HG02610 (cell line): Measurements from ENCODE around the gene ITPR1.

ENCODE experiments used
- ATAC-seq: cut with Tn5 transposase; IDR thresholded peaks from one replicate; pipeline ENCODE4 v1.9.1; 2021; ENCODE audit warnings: mild to moderate bottlenecking, moderate library complexity; ENCODE audit not compliant: unreplicated experiment

ITPR1 gene

DNA sequence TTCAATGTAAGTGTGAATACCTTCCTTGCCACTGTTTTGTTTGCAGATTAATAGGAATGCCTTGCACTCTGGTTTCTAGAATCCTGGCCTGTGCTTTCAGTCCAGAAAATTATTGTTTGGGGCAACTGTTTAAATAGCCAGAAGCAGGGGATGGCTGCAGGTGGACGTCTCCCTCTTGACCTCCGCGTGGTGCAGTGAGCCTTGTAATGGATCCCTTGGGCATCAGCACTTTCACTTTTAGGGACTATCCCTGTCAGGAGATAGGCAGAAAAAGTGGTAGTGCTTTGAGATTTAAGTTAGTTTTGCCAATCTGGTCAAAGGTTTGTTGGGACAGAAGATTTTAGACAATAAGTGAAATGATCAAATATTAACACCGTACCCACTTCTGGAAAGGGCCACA, 307.4 kb downstream of the ITPR1 start:
- no peak for ATAC-seq

DNA sequence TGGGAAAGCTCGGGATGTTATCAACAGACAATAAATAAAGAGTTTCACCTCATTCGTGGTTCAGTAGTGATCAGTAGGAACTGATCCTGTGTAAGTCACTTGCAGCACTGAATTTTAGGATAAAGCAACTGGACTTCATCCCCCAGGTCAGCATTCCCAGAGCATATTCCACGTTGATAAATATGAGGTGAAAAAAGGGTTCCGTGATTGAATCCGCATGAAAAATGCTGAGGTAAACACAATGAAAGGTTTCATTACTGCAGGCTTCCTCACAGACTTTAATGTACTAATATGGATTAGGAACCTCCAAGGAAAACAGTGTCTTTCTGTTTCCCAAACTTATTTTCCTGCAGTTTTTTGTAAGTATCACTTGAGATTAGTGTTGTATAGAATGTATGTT, 308.7 kb downstream of the ITPR1 start:
- ATAC-seq, result no peak

DNA sequence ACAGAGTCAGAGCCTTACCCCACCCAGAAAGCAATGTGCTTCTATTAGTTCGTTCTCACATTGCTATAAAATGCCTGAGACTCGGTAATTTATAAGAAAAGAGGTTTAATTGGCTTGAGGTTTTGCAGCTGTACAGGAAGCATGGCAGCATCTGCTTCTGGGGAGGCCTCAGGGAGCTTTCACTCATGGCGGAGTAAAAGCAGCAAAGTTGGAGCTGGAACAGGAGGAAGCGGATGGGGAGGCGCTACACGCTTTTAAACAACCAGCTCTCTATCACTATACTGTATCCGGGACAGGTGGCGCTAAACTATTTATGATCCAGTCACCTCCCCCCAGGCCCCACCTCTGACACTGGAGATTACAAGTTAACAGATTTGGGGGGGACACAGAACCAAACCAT, 309.8 kb downstream of the ITPR1 start:
- no peak for ATAC-seq

DNA sequence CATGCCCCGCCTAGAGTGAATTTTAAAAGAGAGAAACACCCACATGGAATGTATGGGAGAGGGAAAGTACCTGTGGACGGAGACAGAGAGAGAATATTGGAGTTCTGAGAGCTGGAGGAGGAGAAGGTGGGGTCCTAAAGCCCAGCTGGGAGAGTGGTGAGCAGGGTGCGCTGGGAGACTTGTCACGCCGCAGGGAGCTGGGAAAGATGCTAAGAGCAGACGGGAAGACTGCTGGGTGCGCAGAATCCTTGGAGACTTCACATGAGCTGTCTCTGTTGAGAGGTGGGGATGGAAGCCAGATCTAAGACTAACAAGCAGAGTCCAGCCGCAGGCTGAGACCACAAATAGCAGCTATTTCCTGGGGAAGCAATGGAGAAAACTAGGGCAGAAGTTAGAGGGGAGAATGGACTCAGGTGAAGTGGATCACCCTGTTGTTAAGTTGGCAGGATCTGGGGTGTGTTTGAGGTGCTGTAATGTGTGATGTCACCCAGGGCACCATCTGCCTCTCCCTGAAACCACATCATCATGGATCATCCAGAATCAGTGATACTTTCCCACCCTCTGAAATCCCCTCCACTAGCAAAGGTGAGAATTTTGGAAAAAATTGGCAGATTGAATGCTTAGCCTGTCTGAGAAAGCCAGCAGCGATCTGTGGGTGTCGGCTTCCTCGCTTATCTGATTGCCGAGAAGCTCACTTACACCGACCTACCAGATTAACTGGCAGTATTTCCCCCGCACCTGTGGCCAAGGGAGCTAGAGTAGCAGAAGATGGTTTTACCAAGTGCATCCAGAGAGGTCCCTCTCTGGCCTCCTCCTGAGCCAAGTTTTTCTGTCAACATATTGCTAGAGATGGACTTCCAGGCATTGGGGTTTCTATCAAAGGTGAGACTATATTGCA, 311.3 kb downstream of the ITPR1 start:
- no peak for ATAC-seq

DNA sequence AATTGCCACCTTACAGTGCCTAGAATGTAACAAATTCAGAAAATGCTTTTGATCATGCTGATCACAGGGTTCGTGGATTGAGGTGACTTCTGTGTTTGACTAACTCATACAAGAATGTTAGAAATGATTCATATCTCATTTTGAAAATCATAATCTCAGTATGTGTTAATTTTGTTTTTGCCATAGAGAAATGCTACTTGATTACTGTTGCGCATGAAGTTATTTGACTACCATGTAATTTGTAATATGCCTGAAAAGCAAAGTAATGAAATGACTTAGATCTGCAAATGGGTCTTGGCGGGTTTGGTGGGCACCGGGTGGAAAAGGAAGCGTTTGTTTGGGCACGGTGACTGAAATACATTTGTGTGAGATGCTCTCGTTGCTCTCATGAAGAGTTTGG, 312.5 kb downstream of the ITPR1 start:
- ATAC-seq, result peak; percentile 85

DNA sequence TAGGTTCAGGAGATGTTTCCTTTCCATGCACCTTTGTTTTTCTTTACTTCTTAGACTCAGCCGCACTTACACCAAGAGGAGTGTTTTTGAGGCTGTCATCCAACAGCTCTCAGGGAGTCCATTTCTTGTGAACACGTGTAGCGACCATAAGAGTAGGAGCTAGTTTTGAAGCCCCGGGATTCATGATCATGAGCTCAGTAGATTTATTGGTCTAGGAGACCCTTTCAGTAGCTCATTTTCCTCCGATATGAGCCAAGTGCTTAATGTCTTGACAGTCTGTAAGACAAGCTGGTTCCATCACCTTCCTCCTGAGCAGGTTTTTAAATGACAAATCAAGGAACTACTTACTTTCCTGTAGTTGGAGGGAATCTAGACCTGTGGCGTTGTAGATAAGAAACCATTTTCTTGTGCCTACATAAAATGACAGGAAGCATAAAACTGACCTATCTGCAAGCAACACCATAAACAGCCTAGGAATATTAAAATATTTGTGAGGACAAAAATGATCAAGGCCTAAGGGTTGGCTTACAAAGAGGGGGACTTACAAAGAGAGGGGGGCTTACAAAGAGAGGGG, 313.5 kb downstream of the ITPR1 start:
- ATAC-seq, result no peak

DNA sequence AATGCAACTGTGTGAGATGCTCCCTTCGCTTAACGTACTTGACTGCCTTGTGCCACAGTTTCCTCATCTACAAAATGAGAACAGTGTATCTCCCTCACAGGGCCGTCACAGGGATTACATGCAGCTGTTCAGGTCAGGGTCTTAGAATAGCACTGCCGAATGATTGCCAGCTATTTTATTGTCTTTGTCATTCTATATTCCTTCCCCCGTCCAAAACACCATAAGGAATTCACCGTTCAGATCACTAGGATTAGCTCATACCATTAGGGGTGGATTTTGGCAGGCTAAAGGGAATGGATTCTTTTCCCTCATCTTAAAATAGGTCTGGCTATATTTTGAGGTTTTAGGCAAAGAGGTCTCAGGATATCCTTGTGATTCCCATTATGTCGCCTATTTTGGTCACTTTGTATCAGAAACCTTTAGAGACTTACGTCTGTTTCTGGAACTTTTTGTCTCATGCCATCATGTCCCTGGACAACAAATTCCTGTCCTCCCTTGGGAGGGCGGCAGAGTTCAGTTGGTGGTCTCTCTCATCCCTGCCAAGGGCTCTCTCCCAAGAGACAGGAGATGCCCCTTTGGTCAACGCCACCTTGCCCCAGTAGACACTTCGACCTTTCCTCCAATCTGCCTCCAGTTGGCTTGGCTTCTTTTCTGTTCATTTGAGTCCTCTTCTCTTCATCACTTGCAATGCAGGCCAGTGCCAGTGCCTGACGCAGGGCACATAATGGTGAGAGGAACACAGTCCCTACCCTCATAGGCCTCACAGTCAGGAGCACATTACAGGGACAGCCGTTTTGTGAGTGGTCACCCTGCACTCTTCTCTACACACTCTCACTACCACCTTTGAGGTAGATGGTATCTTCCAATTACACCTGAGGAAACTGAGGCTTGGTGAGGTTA, 314.5 kb downstream of the ITPR1 start:
- no peak for ATAC-seq

DNA sequence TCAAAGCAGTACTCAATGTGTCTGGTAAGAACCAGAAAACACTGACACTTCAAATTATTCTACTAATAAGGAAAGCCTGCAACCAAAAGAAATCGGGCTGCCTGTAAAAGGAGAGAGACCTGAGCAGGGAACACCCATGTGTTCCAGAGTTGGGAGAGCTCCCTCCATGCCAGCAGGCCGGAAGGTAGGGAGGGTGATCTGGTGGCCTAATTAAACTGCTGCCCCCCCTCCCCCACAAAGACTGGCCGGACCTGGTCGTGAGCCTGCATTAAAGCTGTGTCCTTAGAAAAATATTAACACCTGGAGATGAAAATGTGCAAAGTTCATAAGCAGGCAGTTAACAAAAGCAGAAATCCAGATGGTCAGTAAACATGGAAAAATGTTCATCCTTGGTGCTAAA, 315.5 kb downstream of the ITPR1 start:
- ATAC-seq, result no peak

DNA sequence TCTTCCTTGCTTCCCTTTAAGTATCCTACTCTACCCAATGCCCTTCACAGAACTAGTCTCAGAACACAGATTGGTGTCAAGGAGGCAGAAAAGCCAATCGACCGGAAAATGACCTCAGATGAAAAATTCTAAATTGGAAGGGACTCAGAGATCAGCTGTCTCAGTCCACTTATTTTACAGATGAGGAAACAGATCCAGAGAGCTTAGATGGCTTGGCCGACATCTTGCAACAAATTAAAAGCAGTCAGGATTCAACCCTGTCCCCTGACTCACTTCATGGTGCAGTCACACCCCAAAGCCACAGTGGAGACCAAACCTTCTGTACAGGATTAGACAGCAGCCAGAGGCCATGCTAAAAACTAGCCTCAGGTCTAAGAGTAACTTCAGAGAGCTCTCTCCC, 316.8 kb downstream of the ITPR1 start:
- no peak for ATAC-seq

DNA sequence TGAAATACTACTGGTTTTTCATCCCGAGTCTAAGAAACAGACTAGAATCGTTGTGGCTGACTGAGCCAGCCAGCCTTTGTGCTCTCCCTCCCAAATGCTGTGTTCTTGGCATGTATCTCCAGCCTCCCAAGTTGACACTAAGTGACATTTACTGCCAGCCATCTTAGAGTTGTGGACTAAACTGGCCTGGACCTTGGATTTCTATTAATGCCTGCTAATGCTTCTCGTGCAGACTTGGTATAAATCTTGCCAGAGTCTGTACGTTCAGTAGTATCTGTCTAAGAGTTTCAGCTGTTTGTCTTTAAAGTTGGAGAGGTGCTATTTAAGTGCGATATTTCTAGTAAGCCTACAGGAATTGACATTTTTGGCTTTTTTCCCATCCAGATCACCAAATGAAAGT, 319.4 kb downstream of the ITPR1 start:
- ATAC-seq, result no peak

DNA sequence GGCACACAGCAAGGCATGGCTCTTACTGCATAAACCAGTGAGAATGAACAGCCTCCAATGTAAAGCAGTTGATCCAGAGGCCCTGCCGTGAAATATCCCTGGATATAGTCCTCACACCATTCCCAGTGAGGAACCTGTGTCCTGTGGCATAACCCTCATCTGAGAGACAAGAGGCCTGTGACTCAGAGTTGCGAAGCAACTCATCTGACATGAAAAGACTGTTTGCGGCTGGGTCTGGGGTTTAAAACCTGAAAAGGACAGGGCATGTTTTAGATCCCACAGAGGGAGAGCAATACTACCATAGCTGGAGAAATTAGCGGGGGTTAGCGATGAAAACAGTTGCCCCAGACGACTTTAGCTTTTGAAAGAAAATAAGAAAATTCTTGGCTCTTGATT, 320.8 kb downstream of the ITPR1 start:
- no peak for ATAC-seq

DNA sequence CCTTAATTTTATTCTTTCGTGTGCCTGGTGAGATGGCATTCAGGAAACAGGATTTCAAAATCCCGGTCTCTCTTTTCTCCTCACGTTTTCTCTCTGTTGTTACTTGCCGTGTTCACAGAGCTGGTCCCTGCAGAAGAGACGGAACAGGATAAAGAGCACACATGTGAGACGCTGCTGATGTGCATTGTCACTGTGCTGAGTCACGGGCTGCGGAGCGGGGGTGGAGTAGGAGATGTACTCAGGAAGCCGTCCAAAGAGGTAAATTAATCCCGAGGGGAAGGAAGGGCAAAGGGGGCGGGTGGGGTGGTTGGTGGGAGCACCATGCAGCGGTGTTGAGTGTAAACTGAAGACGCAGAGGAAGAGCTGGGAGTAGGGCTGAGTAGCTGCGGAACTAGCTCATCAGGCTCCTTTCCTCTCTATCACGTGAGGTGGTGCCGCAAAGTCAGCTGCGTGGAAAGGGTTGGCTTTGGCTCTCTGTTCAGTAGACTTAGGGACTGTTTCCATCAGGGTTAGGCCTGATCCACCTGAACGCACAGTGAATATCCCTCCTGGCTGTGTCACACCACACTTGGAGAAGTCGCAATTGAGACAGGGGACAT, 321.3 kb downstream of the ITPR1 start:
- ATAC-seq, result no peak

DNA sequence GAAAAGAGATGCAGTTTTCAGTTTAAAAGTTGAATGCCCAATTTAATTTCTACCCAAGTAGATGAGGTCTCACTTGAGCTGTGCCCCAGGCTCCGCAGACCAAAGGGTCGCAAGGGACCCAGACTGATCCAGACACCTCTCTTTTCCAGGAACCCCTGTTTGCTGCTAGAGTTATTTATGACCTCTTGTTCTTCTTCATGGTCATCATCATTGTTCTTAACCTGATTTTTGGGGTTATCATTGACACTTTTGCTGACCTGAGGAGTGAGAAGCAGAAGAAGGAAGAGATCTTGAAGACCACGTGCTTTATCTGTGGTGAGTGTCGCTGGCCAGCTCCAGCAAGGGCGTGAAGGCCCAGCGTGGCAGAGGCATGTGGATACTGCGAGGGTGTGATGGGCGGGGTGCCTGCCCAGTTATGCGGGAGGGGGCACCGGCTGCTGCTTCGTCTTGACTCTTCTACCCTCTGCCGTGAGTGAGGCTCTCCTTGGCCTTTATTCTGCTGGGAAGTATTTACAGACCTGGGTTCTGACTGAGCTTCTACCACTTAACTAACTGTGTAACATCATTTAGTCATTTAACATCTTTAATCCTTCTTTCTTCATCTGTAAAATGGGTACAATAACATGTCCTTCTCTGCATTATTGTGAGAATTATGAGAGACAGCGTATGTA, 321.9 kb downstream of the ITPR1 start:
- ATAC-seq, result no peak

DNA sequence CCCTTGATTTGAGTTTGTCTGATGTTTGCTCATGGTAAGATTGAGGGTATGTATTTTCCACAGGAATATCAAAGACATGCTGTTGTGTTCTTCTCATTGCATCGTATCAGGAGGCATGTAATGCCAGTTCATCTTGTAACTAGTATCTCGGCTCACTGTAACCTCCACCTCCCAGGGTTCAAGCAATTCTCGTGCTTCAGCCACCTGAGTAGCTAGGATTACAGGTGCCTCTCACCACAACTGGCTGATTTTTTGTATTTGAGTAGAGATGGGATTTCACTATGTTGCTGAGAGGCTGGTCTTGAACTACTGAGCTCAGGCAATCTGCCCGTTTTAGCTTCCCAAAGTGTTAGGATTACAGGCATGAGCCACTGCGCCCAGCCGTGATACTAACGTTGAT, 323.2 kb downstream of the ITPR1 start:
- no peak for ATAC-seq

DNA sequence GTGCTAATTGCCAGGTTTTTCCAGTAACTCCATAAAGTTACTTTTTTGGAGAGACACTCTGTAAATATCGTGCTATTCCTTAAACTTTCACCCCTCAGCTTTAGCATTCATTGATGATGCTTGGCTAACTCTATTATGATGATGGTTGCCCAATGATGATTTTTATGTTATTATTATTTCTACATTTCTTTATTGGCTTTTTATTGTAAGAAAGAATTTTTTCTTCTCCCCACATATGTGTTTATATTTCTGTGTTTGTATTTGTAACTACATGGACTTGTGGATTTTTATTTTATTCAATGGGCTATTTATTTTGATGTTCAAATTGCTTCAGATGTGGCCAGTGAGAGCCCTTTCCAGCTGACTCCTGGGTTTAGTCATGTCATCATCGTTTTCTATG, 323.6 kb downstream of the ITPR1 start:
- no peak for ATAC-seq

DNA sequence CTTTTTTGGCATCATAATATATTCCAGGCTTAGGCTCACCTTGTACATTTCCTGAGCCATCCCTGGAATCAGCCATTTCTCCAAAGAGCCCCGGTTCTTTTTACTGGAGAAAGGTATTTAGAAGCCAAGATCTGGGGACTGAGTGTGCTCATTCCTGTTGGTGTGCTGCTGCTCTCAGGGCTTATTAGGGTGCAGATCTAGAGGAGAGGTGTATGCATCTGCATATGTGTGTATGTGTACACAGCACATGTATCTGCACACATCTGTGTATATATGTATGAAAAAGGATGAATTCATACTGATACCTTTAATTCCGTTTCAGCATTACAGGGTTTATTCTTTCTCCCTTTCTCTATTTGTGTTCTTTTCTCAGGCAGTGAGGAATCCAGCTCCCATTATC, 324.0 kb downstream of the ITPR1 start:
- ATAC-seq, result no peak

DNA sequence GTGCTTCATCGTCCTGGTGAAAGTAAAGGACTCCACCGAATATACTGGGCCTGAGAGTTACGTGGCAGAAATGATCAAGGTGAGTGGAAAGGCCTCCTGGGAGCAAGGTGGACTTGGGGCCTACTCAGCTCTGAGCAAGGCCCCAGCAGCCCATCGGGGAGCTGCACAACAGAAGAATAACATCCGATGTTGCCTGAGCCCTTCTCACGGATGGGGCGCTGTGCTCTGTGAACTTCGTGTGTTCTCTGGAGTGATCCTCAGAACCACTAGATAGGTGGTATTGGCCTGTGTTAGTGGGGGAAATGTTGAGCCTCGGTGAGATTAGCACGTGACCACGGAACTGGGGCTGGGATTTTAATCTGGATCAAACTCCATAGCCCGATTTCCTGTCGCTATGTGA, 325.0 kb downstream of the ITPR1 start:
- ATAC-seq, result no peak

DNA sequence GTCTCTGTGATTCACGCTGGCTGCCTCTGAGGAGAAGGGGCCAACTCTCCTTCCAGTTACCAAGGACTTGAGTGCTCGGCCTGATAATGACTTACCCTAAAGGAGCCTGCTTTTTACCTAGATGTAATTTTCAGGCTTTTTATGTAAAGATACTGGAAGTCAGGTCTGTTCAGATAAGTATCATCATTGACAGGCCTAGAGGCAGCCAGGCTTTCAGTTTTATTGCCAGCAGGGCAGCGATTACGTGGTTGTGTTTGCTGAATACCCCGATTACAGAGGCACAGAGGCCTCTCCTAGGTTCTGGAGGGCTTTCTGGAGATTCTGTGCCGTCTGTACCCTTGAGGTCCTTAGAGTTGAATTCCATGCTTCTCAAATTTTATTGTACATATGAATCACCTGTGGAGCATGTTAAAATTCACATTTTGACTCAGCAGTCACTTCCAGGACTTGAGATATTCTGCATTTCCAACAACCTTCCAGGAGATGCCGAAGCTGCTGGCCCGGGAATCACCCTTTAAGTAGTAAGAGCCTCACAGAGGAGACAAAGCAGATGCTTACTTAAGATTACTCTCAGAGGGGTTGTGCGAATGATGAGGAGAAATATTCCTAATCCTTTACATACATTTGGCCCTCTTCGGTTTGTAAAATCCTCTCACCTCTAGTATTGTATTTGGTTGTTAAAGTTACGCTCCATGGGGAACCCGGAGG, 326.0 kb downstream of the ITPR1 start:
- ATAC-seq, result no peak

DNA sequence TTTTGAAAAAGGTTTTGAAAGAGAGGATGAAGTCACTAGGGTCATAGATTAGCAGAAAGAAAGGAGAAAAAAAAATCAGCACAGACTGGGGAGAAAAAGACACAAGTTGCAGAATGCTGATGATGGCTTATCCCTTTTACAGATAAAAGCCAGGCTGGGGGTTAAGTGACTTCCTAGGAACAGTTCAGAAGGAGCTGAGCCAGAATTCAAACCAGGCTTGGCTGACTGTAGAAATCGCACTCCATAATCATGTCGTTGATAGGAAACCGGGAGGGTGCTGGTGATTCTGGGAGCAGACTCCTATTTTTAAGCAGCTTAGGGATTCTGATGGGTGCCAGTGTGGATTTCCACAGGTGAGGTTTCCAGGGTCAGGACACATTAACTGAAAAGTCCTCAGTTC, 326.6 kb downstream of the ITPR1 start:
- no peak for ATAC-seq
